ENCODE measurements around the gene ACBD4.

ACBD4 gene

DNA sequence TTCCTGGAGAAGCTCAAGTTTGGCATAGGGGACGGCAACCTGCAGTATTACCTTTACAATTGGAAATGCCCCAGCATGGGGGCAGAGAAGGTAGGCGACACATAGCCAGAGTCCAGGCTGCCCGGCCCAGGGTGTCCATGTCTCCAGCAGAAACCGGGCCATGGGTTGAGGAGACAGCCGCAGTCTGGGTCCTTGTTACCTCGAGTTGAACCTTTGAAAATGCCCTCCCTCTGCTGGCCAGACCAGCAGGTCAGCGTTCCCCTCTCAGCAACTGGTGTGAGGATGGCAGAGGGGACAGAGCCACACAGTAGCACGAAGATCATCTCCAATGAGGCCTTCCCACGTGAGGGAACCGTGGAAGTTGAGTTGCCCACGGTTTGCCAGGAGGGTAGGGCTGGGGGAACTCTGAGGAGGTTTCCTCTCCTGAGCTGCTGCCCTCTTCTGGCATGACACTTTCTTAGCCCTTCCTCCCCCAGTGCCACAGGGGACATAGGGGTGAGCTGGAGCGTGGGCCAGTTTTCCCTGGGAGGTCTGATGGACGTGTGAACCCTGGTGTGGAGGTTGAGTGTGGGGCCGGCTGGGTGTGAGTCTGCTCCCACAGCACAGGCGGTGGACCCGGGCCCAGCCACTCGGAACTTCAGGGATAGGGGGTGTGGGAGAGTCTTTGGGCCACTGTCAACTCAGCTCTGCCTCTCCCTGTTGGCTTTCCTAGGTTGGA is 30.4 kb upstream of the ACBD4 start:
- DNase-seq: no peak

DNA sequence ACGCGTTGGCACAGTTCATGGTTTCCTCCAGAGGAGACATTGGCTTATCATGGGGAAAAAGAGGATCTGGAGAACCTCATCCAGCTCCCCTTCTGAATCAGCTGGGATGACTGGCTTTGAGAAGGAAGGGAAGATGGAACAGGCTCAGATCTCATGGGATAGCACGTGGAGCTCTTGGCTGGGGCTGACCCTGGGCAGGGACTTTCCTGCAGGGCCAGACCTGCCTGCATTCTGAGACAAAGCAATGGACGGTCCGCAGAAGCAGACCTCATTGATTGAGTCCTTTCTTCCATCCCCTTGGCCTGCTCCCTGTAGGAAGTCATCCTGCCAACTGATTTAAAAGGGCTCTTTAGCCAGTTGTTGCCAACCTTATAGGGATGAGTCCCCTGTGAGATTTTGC is 29.4 kb upstream of the ACBD4 start:
- DNase-seq: no peak

DNA sequence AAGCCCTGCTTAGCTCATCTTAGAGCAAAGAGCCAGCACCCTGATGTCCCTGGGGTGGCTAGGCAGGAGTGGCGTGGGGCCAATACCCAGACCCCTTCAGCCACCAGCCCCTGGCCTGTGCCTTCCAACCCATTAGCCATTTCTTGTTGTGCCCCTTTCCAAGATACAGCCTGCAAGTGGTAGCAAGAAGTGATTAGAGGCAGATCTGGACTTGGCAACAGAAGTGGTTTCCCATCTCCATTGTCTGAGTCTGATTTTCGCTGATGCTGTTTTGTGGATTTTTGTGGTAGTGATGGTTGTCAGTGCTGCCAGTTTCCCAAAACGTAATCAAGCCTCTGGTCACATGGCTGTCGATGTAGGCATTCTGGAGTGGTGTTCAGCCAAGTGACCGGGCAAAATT is 28.9 kb upstream of the ACBD4 start:
- DNase-seq: no peak

- DNase-seq: no peak
Measured at GRCh38 chr17:45107293-45108010, 28.0 kb upstream of the ACBD4 start.

- no peak for DNase-seq
Measured at GRCh38 chr17:45108051-45108450, 27.4 kb upstream of the ACBD4 start.

DNA sequence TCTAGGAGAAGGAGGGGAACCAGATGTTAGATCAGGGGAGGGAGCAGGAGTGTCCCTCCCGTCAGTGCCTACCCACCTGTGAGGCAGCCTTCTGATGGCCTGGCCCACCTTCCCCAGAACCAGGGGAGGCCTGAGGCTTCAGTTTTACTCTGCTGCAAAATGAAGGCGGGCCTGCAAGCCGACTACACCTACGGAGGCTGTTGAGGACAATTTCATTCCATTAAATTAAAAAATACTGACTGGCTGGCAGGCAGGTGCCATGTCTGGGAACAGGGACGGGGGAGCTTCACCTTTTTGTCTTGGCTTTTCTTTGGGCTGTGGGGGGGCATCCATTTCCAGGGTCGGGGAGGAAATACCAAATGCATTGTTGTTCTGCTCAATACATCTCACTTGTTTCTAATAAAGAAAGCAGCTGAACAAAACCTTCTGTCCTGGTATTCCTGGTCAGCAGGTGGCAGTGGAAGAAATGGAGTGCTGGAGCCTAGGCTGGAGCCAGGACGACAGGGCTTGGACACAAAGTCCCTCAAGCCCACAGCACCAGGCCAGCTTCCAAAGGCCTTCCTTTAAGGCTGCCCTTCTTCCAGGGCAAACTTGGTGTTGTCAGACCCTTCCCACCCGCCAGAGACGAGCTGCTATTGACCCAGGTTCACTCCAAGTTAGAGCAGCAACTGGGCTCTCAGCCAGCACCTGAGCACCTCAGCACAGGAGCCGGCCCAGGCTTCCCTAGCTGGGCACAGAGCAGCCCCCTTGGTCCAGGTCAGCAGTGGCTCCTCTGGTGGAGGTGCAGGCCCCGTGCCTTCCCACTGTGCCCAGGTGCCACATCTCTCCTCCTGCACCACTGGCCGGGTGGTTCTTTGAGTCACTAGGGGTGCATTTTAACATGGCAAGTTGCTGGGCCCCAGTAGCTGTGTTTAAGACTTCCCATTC is 26.6 kb upstream of the ACBD4 start:
- DNase-seq: no peak

- DNase-seq: no peak
Measured at GRCh38 chr17:45110676-45111611, 24.5 kb upstream of the ACBD4 start.

GRCh38 chr17:45111850-45112249 is 23.6 kb upstream of the ACBD4 start:
- DNase-seq: no peak

GRCh38 chr17:45112559-45113423 is 22.7 kb upstream of the ACBD4 start:
- no peak for DNase-seq

- DNase-seq: no peak
Measured at GRCh38 chr17:45113424-45113754, 22.1 kb upstream of the ACBD4 start.

DNA sequence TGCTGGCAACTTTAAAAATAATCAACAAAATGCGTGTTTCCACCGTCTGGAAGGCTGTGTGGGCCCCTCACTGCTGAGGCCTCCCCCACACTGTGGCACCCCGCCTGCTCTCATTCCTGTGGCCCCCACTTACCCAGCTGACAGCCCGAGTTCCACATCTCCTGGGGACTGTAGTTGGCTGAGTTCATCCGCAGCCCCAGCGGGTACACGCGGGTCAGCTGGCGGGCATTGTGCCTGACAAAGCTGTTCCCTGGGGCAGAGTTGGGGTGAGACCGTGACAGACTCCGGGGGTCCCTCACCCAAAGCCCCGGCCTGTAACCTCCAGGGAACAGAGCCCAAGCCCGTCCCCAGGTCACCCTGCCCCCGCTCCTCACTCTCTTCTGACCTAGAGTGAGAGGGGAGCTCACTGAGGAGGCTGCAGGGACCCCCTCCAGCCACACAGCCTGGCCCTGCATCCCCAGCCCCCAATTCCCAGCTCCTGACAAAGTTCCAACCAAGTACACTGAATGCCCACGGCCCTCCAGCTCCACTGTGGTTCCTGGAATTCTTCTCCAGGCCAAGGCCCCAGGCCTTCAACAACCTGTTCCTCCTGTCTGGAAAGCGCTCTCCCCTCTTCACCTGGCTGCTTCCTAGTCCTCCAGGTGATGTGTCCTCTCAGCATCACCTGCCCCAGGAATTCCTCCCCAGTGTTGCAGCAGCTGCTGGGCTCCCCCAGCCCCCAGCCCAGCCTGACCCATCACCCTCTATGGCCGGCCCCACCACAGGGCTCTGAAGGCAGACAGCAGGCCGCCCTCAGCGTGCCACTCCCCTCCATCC is 21.2 kb upstream of the ACBD4 start:
- no peak for DNase-seq

DNA sequence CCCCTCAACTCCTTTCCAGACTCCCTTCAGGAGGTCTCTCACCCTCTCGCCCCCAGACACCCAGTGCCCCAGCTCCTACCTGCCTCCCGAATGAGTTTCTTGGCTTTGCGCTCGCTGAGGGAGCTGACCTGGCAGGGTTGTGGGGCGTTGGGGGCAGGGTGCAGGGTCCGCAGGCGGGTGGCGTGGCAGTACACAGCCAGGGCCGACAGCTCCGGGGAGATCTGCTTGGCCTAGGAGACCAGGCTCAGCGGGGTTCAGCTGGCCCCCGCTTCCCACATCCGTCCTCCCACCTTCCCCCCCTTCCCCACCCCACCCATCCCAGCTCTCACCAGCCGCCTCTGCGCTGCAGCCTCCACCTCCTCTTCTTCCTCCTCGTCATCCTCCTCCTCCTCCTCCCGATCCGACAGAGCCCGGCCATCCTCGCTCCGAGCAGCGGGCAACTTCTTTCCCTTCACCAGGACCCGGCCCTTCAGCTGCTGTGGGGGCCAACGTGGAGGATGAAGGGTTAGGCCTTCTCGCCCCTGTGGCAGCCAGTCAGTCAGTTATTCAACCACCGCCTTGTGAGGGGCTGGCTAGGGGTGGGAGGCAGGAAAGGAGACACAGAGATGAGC is 20.4 kb upstream of the ACBD4 start:
- no peak for DNase-seq

DNA sequence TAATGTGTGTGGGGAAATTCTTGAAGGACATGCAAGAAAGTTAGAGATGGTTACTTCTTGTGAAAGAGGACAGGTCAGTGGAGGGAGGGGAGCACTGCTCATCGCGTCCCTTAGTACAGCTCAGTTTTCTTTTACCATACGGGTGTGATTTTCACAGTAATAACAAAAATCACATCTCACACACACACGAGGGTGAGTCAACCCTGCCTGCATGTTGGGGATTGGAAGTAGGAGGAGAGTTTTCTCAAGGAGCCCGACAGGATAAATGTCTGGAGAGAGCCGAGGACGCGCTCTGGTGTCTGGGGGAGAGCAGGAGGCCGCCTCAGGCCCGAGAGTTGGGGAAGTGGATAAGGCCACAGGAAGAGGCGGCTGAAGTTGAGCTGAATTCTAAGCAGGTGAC is 19.6 kb upstream of the ACBD4 start:
- DNase-seq: peak; percentile 51

DNA sequence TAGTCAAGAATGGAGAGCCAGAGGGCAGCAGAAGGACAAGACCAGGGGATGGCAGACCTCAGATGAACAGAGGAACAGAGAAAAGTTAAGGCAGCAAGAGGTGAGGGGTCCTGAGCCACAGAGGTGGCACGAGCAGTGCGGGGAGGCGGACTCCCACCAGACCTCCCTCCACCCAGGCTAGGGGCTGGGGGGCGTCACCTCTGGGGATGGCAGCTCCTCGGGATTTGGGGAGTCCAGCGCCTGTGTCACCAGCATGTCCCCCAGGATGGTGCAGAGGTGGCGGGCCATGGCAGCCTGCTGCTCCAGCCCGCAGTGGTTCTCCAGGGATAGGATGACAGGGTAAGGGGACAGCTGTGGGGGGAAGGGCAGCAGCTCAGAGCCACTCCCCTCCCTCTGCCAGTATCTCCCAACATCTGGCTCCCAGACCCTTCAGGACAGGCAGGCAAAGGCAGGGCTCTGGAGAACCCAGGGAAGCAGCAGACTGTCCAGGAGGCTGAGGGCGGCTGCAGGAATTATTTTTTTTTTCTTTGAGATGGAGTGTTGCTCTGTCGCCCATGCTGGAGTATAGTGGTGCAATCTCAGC is 19.0 kb upstream of the ACBD4 start:
- DNase-seq: peak; percentile 23

GRCh38 chr17:45117334-45117733 is 18.2 kb upstream of the ACBD4 start:
- no peak for DNase-seq

- DNase-seq: no peak
Measured at GRCh38 chr17:45117848-45118646, 17.4 kb upstream of the ACBD4 start.

GRCh38 chr17:45118691-45119090 is 16.8 kb upstream of the ACBD4 start:
- no peak for DNase-seq

DNA sequence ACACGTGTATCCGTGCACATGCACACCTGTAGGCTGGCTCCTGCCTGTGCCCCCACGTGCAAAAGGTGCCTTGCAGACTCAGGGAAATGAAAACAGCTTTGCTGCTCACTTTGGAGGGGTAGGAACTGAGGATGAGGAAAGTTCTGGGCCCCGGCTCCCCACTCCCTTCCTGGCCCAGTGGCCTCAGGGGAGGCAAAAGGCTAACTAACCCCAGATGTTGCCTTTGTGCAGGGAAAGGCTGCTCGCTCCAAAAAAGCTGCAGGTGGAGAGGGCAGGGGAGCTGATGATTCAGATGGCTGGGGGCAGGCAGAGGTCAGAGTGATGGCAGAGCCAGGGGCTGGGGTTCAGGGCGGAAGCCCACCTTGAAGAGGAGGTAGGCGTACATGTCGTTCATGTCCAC is 15.5 kb upstream of the ACBD4 start:
- DNase-seq: no peak

- no peak for DNase-seq
Measured at GRCh38 chr17:45120558-45120957, 14.9 kb upstream of the ACBD4 start.

All from fibroblast of upper back skin (primary cell).